NCI-H526 (cell line): ENCODE data around the gene FOXP1.
"Not testable (repeated sequence)": the region's sequence is repeated elsewhere in the genome, so short reads cannot be mapped to it uniquely, and the experiment has no call there.

Source experiments
- DNase-seq, 2 experiments: peaks; one replicate each; lab custom pipeline; 2025; lab: John Stamatoyannopoulos, UW

FOXP1 gene

GRCh38 chr3:71035314-71035713 lies 548.2 kb downstream of the FOXP1 start:
- no peak for DNase-seq

- DNase-seq: no peak
Measured at GRCh38 chr3:71033681-71034220, 549.8 kb downstream of the FOXP1 start.

- DNase-seq: no peak
Measured at GRCh38 chr3:71031914-71032521, 551.5 kb downstream of the FOXP1 start.

DNA sequence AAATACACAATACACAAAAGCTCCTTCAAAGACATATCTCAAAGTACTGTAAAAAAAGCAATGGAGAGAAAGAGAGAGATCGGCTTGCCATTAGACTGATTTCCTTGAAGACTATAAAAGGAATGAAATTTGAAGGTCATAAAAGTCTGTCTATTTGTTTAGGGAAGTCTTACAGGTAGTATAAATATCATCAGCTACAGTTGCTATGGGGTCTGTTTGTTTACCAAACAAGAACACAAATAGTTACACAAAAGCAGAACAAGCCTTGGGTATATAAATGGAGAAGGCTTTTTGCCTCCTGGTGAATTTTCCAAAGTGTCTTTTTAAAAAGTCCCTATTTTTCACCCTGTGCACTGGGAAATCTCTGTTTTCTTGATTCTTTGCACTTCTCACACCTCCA lies 552.3 kb downstream of the FOXP1 start:
- DNase-seq: no peak

GRCh38 chr3:71030748-71031147 lies 552.8 kb downstream of the FOXP1 start:
- DNase-seq: no peak

DNA sequence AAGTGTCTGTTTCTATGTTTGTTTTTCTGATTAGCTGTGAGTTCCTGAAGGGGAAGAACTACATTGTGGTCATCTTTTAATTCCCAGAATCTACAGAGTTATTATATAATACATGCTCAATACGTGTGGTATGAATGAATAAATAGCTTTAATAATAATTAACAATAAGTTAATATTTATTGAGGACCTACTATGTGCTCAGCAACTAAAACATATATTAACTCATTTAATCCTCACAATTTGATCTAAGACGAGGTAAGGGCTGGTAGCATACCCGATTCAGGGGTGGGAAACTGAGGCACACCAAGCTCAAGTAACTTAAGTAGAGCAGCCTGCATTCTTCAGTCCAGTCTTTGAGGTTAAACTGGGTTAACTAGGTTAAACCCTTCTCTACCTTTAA lies 553.8 kb downstream of the FOXP1 start:
- DNase-seq: no peak

- no peak for DNase-seq
Measured at GRCh38 chr3:71028802-71029201, 554.7 kb downstream of the FOXP1 start.

- no peak for DNase-seq
Measured at GRCh38 chr3:71028184-71028583, 555.3 kb downstream of the FOXP1 start.

DNA sequence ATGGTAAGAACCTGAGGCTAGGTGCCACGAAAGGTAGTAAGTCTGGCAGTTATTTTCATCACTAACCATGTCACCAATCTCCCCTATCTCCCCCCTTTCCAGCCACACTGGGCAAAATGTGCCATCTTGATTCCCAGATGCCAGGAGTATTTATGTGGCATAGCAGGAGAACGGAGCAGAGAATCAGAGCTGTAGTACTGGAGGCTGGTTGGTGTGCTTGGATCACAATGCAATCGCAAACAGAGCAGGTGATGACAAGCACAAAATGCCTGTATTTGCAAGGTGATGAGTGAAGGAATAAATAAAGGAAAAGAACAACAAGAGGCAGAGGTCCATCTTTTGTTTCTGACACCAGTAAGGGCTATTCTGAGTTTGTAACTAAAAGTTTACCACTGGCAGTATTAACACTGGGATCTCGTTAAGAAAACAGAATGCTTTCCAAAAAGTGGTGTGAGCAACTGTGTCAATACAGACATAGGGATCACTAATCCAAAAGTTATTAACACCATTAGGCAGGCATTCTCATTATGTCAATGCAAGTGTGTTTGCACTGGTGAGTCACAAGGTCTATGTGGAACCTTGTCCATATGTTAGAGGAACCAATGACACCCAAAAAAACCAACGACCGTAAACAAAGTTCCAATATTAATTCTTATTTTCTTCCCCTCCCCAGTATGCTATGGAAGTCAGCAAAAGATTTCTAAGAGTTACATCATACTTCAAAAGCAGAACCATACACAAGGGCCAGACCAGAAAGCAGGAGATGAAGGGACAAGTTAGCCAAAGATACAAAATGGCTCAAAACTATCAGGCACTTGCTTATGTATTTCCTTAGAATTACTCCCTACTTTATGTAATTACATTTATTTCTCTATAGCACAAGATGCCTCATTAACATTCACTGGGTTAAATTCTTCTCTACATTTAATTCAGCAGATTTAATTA lies 556.6 kb downstream of the FOXP1 start:
- no peak for DNase-seq

DNA sequence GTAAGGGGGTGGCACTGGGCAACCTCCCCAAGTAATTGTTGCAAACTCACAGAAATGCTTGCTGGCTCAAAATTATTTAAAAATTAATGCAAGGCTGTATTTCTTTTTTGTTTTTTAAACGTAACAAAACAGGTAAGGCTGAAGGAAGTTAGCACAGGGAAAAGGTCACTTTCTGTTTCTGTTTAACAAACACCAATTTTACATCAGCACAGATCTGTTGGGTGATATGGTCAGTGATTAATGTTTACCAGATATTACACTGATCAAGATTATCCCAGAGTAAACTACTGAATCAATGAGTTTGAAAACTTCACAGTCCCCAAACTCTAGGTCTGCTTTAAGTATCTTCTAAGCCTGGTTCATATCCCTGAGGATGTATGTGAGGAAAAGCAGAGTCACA lies 558.0 kb downstream of the FOXP1 start:
- no peak for DNase-seq

GRCh38 chr3:71025010-71025409 lies 558.5 kb downstream of the FOXP1 start:
- DNase-seq: no peak

DNA sequence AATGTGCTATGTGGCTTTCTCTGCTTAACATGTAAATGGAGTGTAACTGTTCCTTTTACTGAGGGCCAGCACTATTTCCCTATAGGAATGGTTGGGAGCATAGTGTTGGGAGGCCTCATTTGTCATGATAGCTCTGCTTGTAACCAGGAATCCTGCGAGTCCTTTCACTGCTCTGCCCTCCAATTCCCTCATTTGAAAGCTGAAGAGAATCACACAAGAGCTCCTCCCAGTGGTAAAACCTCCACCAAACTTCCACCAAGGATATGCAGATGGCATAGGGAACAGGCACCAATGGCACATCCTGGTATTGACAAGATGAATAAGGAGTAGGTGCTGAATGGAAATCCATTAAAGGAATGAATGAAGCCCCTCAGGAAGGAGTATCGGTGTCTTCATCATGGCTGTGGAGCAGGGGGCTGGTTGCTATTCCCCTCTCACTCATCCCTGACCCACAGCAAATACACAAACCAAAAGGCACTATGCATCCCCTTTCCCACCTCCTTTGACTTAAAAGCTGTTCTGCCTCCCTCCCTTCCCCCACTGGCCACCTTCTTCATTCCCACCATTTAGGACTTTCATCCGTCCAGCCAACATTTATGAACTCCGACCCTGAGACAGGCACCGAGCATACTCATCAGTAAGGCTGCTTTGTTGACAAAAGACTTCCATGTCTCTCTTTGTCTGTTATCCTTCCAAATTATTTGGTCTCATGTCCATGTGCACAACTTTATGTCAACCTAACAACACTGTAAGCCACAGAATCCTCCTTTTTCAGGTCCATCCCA lies 560.8 kb downstream of the FOXP1 start:
- DNase-seq: peak in 1 of 2 experiments; percentile 44

- DNase-seq: no peak
Measured at GRCh38 chr3:71018799-71019198, 564.7 kb downstream of the FOXP1 start.

- no peak for DNase-seq
Measured at GRCh38 chr3:71016178-71016845, 567.2 kb downstream of the FOXP1 start.

- not testable (repeated sequence) for DNase-seq
Measured at GRCh38 chr3:71014616-71015015, 568.9 kb downstream of the FOXP1 start.

- DNase-seq: no peak
Measured at GRCh38 chr3:71012971-71013370, 570.6 kb downstream of the FOXP1 start.

- DNase-seq: no peak
Measured at GRCh38 chr3:71011565-71012287, 571.8 kb downstream of the FOXP1 start.

GRCh38 chr3:71010726-71011455 lies 572.6 kb downstream of the FOXP1 start:
- DNase-seq: no peak

- no peak for DNase-seq
Measured at GRCh38 chr3:71008350-71008935, 575.1 kb downstream of the FOXP1 start.
